Duodenal mucosa (tissue), 2 donors: ENCODE data around the gene PAGR1.
A peak's percentile ranks its signal among the peaks of the same experiment; 100 is the strongest.

Source experiments
- H3K27ac ChIP-seq: one replicate; pipeline ENCODE4 v1.7.0; 2013; ENCODE audit warnings: low read depth, low read length
- H3K27me3 ChIP-seq, 2 donors: one replicate each; pipeline ENCODE4 v1.7.0; 2013; ENCODE audit warnings: low read length in 2 of 2, control low read depth in 1 of 2; ENCODE audit not compliant: insufficient read depth in 2 of 2, control insufficient read depth in 1 of 2
- H3K36me3 ChIP-seq, 2 donors: one replicate each; pipeline ENCODE4 v1.7.0; 2013; ENCODE audit warnings: low read length in 2 of 2, control low read depth in 1 of 2; ENCODE audit not compliant: insufficient read depth in 2 of 2, control insufficient read depth in 1 of 2
- H3K4me1 ChIP-seq, 2 donors: one replicate each; pipeline ENCODE4 v1.7.0; 2013; ENCODE audit warnings: low read length in 2 of 2, control low read depth in 1 of 2; ENCODE audit not compliant: insufficient read depth in 2 of 2, control insufficient read depth in 1 of 2
- H3K4me3 ChIP-seq, 2 donors: one replicate each; pipeline ENCODE4 v1.7.0; 2013; ENCODE audit warnings: low read length in 2 of 2, low read depth in 1 of 2
- H3K9ac ChIP-seq, 2 donors: one replicate each; pipeline ENCODE4 v1.7.0; 2013; ENCODE audit warnings: low read length in 2 of 2, low read depth in 1 of 2
- H3K9me3 ChIP-seq, 2 donors: one replicate each; pipeline ENCODE4 v1.7.0; 2013; ENCODE audit warnings: low read length in 2 of 2, control low read depth in 1 of 2; ENCODE audit not compliant: control insufficient read depth in 1 of 2

The PAGR1 gene

GRCh38 chr16:29812754-29813643 lies 3.0 kb upstream of the PAGR1 start:
- Histone ChIP-seq H3K27ac (peak overlapping the region; percentile 42), H3K9me3 (no peaks in the 10 kb centered on the region), H3K4me3 (peak overlapping the region; percentile 64 to 75), H3K36me3 (peaks cover 16 to 17% of the 10 kb centered on the region in 2 donors), H3K4me1 (peaks cover 45 to 65% of the 10 kb centered on the region in 2 donors), H3K27me3 (peaks cover 8 to 14% of the 10 kb centered on the region in 2 donors), H3K9ac (peak overlapping the region in 1 of 2 donors; percentile 54)

GRCh38 chr16:29813644-29814562 lies 2.0 kb upstream of the PAGR1 start:
- Histone ChIP-seq H3K27ac (no peak overlapping the region), H3K9ac (no peak overlapping the region), H3K36me3 (peaks cover 10 to 19% of the 10 kb centered on the region in 2 donors), H3K27me3 (peaks cover 8 to 14% of the 10 kb centered on the region in 2 donors), H3K4me3 (no peak overlapping the region), H3K4me1 (peaks cover 42 to 66% of the 10 kb centered on the region in 2 donors), H3K9me3 (no peaks in the 10 kb centered on the region)

- Histone ChIP-seq H3K36me3 (peaks cover 7 to 18% of the 10 kb centered on the region in 2 donors), H3K27ac (no peak overlapping the region), H3K4me1 (peaks cover 42 to 67% of the 10 kb centered on the region in 2 donors), H3K27me3 (peaks cover 8 to 14% of the 10 kb centered on the region in 2 donors), H3K4me3 (no peak overlapping the region), H3K9ac (no peak overlapping the region), H3K9me3 (no peaks in the 10 kb centered on the region)
Observed at GRCh38 chr16:29814592-29814991, 1.4 kb upstream of the PAGR1 start.

GRCh38 chr16:29815032-29815721 lies 775 bp upstream of the PAGR1 start:
- Histone ChIP-seq H3K27me3 (peaks cover 8 to 14% of the 10 kb centered on the region in 2 donors), H3K36me3 (peaks cover 2 to 12% of the 10 kb centered on the region in 2 donors), H3K27ac (no peak overlapping the region), H3K9me3 (no peaks in the 10 kb centered on the region), H3K4me1 (peaks cover 43 to 67% of the 10 kb centered on the region in 2 donors), H3K9ac (peak overlapping the region; percentile 50 to 70), H3K4me3 (peak overlapping the region; percentile 86 to 94)

GRCh38 chr16:29816694-29817441 lies 916 bp downstream of the PAGR1 start:
- no peaks in the 10 kb centered on the region for H3K9me3 ChIP-seq
- peaks cover 8 to 14% of the 10 kb centered on the region in 2 donors for H3K27me3 ChIP-seq
- H3K36me3 ChIP-seq = peaks cover 0 to 10% of the 10 kb centered on the region in 2 donors
- peak overlapping the region; percentile 79 to 92 for H3K9ac ChIP-seq
- H3K4me3 ChIP-seq = peak overlapping the region; percentile 86 to 94
- peaks cover 34 to 62% of the 10 kb centered on the region in 2 donors for H3K4me1 ChIP-seq
- peak overlapping the region; percentile 91 for H3K27ac ChIP-seq

- Histone ChIP-seq H3K27ac (no peak overlapping the region), H3K4me1 (peaks cover 34 to 67% of the 10 kb centered on the region in 2 donors), H3K27me3 (peaks cover 3 to 6% of the 10 kb centered on the region in 2 donors)
Observed at GRCh38 chr16:29818082-29818481, 2.1 kb downstream of the PAGR1 start.

GRCh38 chr16:29819506-29819905 lies 3.6 kb downstream of the PAGR1 start:
- no peaks in the 10 kb centered on the region for H3K9me3 ChIP-seq
- no peak overlapping the region for H3K27ac ChIP-seq
- H3K4me1 ChIP-seq = peaks cover 43 to 78% of the 10 kb centered on the region in 2 donors
- H3K9ac ChIP-seq = peak overlapping the region; percentile 90 to 96
- peaks cover 0 to 10% of the 10 kb centered on the region in 2 donors for H3K36me3 ChIP-seq
- peak overlapping the region; percentile 94 to 98 for H3K4me3 ChIP-seq
- H3K27me3 ChIP-seq = peaks cover 0 to 1% of the 10 kb centered on the region in 2 donors

More at GRCh38 chr16:29818082-29818481, 2.1 kb downstream of the PAGR1 start:
- H3K4me3 ChIP-seq = no peak overlapping the region
- no peaks in the 10 kb centered on the region for H3K9me3 ChIP-seq
- no peak overlapping the region for H3K9ac ChIP-seq
- peaks cover 0 to 10% of the 10 kb centered on the region in 2 donors for H3K36me3 ChIP-seq

- H3K9ac ChIP-seq = peak within 1 kb of the TSS; percentile 90 to 96
- peak within 1 kb of the TSS; percentile 94 to 98 for H3K4me3 ChIP-seq
- H3K9me3 ChIP-seq = no peaks in the 10 kb centered on the region
- peaks cover 0 to 10% of the 10 kb centered on the region in 2 donors for H3K36me3 ChIP-seq
- H3K4me1 ChIP-seq = peaks cover 47 to 78% of the 10 kb centered on the region in 2 donors
- H3K27ac ChIP-seq = peak within 1 kb of the TSS; percentile 95
- no peaks in the 10 kb centered on the region for H3K27me3 ChIP-seq
Observed at GRCh38 chr16:29820271-29820701, 4.3 kb downstream of the PAGR1 start, which contains the start of gene MVP. Gene MVP, plus strand, starts transcription at chr16:29820462. Its CDS starts 10,088 bp downstream, at chr16:29830550.
